K562 (cell line): ENCODE data around the gene EHBP1L1. TPM values are rescaled to one million over a fixed set of nuclear protein-coding genes. Genes with fewer than 3 reads are reported as not detected.

Source experiments
- ATAC-seq: fragments of 200-7000 bp; cut with Tn5 transposase; 3 replicates; pipeline ENCODE4 v1.9.1; 2020; ENCODE audit warnings: moderate library complexity
- BruUV-seq: library from RNA; stranded (reverse); fragments of 400-500 nt; replicated peaks from 2 replicates; lab custom pipeline; 2021; lab: Mats Ljungman, UMichigan
- CTCF ChIA-PET: fragments of 300-600 bp; formaldehyde crosslinking; extraction: SDS; loops from one replicate; lab custom pipeline; 2021; ENCODE audit warnings: low intra/inter-chr PET ratio; lab: Yijun Ruan, JAX
- POLR2A ChIA-PET: fragments of 300-600, 350-650 bp; sonication (Branson Sonifier 250); formaldehyde crosslinking; extraction: SDS; loops from one replicate; lab custom pipeline; 2021; ENCODE audit warnings: antibody characterized with exemption, inconsistent platforms; lab: Yijun Ruan, JAX
- DNase-seq, 4 experiments: peaks; one replicate each; pipeline versions ENCODE4 v3.0.0 to v3.0.0-alpha.2; 2011 to 2018; ENCODE audit warnings: low spot score in 3 of 4, mixed read lengths in 3 of 4; ENCODE audit errors: extremely low read depth in 1 of 4
- FAIRE-seq: peaks from 2 replicates; lab custom pipeline; 2011; peaks lifted over from hg19 to GRCh38; lab: Jason Lieb, UNC
- H2AFZ ChIP-seq: 2 replicates; pipeline ENCODE4 v1.6.0; 2011; ENCODE audit warnings: low read depth, low read length, control low read depth, inconsistent platforms
- H3K27ac ChIP-seq: fragments of 200-600 bp; 3 replicates; pipeline ENCODE4 v1.8.0; 2011; ENCODE audit warnings: low read depth, mild to moderate bottlenecking, control low read depth, inconsistent platforms, low read length, moderate library complexity, mixed read lengths; ENCODE audit errors: extremely low read depth
- H3K27me3 ChIP-seq, 2 experiments: fragments of 300-600 bp in 1 of 2; 2 replicates in 1 of 2; 3 replicates in 1 of 2; pipeline versions ENCODE4 v1.6.0 to v1.8.0; 2011; ENCODE audit warnings: inconsistent platforms in 2 of 2, low read length in 2 of 2, mild to moderate bottlenecking in 1 of 2, mixed read lengths in 1 of 2, moderate library complexity in 1 of 2; ENCODE audit not compliant: control insufficient read depth in 2 of 2, insufficient read depth in 2 of 2
- H3K36me3 ChIP-seq: fragments of 300-600 bp; 3 replicates; pipeline ENCODE4 v1.8.0; 2011; ENCODE audit warnings: mild to moderate bottlenecking, low read length, inconsistent platforms; ENCODE audit not compliant: control insufficient read depth, insufficient read depth
- H3K4me1 ChIP-seq, 2 experiments: fragments of 200-600 bp in 1 of 2; replicated peaks in 1 of 2; 2 replicates in 1 of 2; 3 replicates in 1 of 2; pipeline versions ENCODE4 v1.5.1 to v1.8.0; 2011; ENCODE audit warnings: inconsistent platforms in 2 of 2, low read length in 2 of 2, mild to moderate bottlenecking in 1 of 2, mixed read lengths in 1 of 2, moderate library complexity in 1 of 2; ENCODE audit not compliant: control insufficient read depth in 2 of 2, insufficient read depth in 2 of 2
- H3K4me2 ChIP-seq: 2 replicates; pipeline ENCODE4 v1.6.1; 2011; ENCODE audit warnings: low read length, control low read depth, inconsistent platforms, mixed read lengths; ENCODE audit not compliant: insufficient read depth
- H3K4me3 ChIP-seq: fragments of 200-600 bp; sonication (generic), shearing (Covaris generic); 2 replicates; pipeline ENCODE4 v1.5.1; 2016; ENCODE audit warnings: control low read depth, inconsistent platforms
- H3K79me2 ChIP-seq: fragments of 200-600 bp; 3 replicates; pipeline ENCODE4 v1.8.0; 2011; ENCODE audit warnings: low read length, inconsistent platforms; ENCODE audit not compliant: control insufficient read depth, insufficient read depth
- H3K9ac ChIP-seq, 2 experiments: 2 replicates each; pipeline versions ENCODE4 v1.6.0 to v1.6.1; 2011; ENCODE audit warnings: low read depth in 2 of 2, low read length in 2 of 2, control low read depth in 1 of 2, inconsistent platforms in 1 of 2, mild to moderate bottlenecking in 1 of 2, mixed read lengths in 1 of 2; ENCODE audit not compliant: insufficient read depth in 1 of 2
- H3K9me1 ChIP-seq: one replicate; pipeline ENCODE4 v1.6.0; 2011; ENCODE audit warnings: inconsistent platforms, mild to moderate bottlenecking, low read length, moderate library complexity; ENCODE audit not compliant: control insufficient read depth, insufficient read depth
- H3K9me3 ChIP-seq: replicated peaks from 2 replicates; pipeline ENCODE4 v1.5.1; 2011; ENCODE audit warnings: low read depth, low read length, inconsistent platforms; ENCODE audit not compliant: control insufficient read depth, insufficient read depth
- H4K20me1 ChIP-seq: replicated peaks from 2 replicates; pipeline ENCODE4 v1.6.1; 2011; ENCODE audit warnings: low read length, inconsistent platforms, mixed read lengths; ENCODE audit not compliant: control insufficient read depth, insufficient read depth
- CBX8 ChIP-seq: fragments of 200-600 bp; sonication (generic); IDR thresholded peaks from 2 replicates; pipeline ENCODE4 v1.6.1; 2012; ENCODE audit warnings: borderline replicate concordance, mixed run types, low read depth, mild to moderate bottlenecking, moderate library complexity, mixed read lengths, low read length, control low read depth, inconsistent platforms; ENCODE audit not compliant: poor library complexity, severe bottlenecking; ENCODE audit errors: extremely low read depth
- POLR2G ChIP-seq: fragments of 200-400 bp; formaldehyde crosslinking; IDR thresholded peaks from 2 replicates; pipeline ENCODE4 v1.6.1; 2017; ENCODE audit warnings: low read depth, mild to moderate bottlenecking, antibody characterized with exemption, low read length, moderate library complexity
- RNF2 ChIP-seq: sonication (generic); IDR thresholded peaks from 2 replicates; pipeline ENCODE4 v1.6.1; 2016
- WGBS: fragments of 100-300 bp; shearing (Covaris generic); methylation state at CpG from one replicate; pipeline ENCODE4 v1.1.6; 2016; ENCODE audit warnings: low coverage, mixed read lengths; ENCODE audit not compliant: insufficient coverage; ENCODE audit errors: missing lambda C conversion rate; 5-methylcytosine and 5-hydroxymethylcytosine counted together
- in situ Hi-C: fragments of 300-500 bp; cut with MboI; formaldehyde crosslinking; loops from 4 replicates; pipeline ENCODE4 v1.15.0; 2018; ENCODE audit warnings: inconsistent platforms, mixed read lengths
- intact Hi-C: fragments of 100-400 bp; cut with micrococcal nuclease; formaldehyde crosslinking; loops from 2 replicates; pipeline ENCODE4 v1.14.2; 2022
- polyA plus RNA-seq, 8 experiments: library from polyadenylated mRNA; depleted of rRNA in 4 of 8; stranded (reverse) in 5 of 8; unstranded in 3 of 8; fragments of >200 nt; fragmentation: Nextera tagmentation in 2 of 8; fragmentation: Illumina TruSeq in 1 of 8; extraction: Ambion mirVana in 2 of 8; extraction: Trizol in 1 of 8; gene quantifications; 2 replicates each; pipeline versions ENCODE4 v1.2.1 to v1.2.3, GENCODE V29; 2011 to 2014; ENCODE audit warnings: inconsistent platforms in 1 of 8, missing spikeins in 1 of 8
- total RNA-seq, 7 experiments: library from RNA; depleted of rRNA in 6 of 7; stranded (reverse); fragments of >200 nt in 6 of 7; fragmentation: Illumina TruSeq in 2 of 7; extraction: Trizol in 2 of 7; gene quantifications; 2 replicates each; pipeline versions ENCODE4 v1.2.1 to v1.2.3, GENCODE V29; 2011 to 2021; ENCODE audit warnings: low replicate concordance in 1 of 7
- TF ChIP-seq, protein P1 (sequence below): fragments of 450-650 bp; IDR thresholded peaks from 2 replicates; pipeline ENCODE4 v1.7.0; 2016; ENCODE audit warnings: borderline replicate concordance

EHBP1L1 gene
- total and polyA plus RNA-seq, 9 of the 15 experiments (the other 6 are each of a cell fraction or from before 2014, with no cell fraction given), result 0.03 to 87.1 (median 26.3) TPM

DNA sequence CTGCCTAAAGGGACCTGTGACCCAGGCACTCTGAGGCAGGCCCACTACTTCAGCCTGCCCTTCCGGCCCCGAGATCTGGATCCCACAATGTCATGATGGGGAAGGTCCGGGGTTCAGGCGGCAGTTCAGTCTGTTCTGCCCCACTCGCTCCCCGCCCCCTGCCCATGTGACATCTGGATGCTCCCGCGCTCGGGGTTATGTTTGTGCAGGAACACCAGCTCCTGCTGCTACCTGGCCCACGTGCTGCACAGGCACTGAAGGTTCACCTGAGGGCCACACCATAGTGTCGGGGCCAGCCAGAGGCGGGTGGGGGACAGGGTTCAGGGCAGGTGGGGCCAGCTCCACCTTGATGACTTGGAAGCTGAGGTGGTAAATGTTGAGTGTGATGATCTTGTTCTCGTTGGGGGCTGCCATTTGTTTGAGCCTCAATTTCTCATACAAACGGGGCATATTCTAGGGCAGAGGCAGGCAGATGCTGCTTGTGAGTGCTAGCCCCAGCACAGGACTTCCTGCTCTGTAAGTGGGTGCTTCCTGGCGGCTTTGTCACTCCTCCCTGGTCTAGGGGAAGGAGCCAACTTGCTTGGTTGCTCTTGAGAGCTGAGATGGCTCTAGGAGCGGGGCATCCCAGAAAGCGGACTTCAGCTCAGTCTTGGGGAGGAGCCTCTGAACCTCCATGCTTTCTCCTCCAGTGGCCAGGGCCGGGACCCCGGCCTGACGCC, 57.7 kb downstream of the EHBP1L1 start:
- Histone ChIP-seq H3K36me3 (peaks cover 83% of the 10 kb centered on the region; the same call in 2 of the 3 replicates), H3K27me3 (no peaks in the 10 kb centered on the region), H3K9ac (no peak overlapping the region; a peak in 1 of 4 replicates), H4K20me1 (peaks cover 3% of the 10 kb centered on the region; the same call in 1 of the 2 replicates), H2AFZ (no peak overlapping the region), H3K9me3 (no peaks in the 10 kb centered on the region), H3K79me2 (peaks cover 6% of the 10 kb centered on the region), H3K4me3 (no peak overlapping the region), H3K4me2 (no peak overlapping the region), H3K4me1 (peaks cover 27 to 56% of the 10 kb centered on the region in 2 experiments), H3K9me1 (peaks cover 3% of the 10 kb centered on the region), H3K27ac (no peak overlapping the region)
- TF ChIP-seq RNF2, result no peak
- CTCF ChIA-PET, result no interaction called here
- WGBS, result 82% methylated on average over 18 of the region's 20 CpGs
- ATAC-seq (no peak), DNase-seq (no peak), FAIRE-seq (no peak)
- in situ Hi-C loops (no loop called here), intact Hi-C loops (no loop called here)
- POLR2A ChIA-PET, result interaction anchor here (0.5 to 2.2 kb wide), 8 partner anchors 8 to 1568 kb away, joined by 3 to 11 read pairs (median 3); partner anchors contain the start of genes KAT5 and PCNX3
- no TSS peak for BruUV-seq

DNA sequence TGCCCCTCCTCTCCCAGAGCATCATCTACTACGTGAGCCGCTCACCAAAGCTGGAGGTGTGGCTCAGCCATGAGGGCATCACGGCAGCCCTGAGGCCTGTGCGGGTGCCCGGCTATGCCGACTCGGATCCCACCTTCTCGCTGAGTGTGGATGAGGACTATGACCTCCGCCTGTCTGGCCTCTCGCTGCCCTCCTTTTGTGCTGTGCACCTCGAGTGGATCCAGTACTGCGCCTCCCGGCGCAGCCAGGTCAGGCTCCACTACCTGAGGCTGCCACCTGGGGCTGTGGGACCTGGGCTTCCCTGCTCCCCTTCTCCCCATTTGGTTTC, 58.2 kb downstream of the EHBP1L1 start:
- intact Hi-C loops, result no loop called here
- Histone ChIP-seq H3K9me1 (peaks cover 3% of the 10 kb centered on the region), H3K4me3 (no peak overlapping the region), H2AFZ (no peak overlapping the region), H4K20me1 (peaks cover 6% of the 10 kb centered on the region; the same call in 1 of the 2 replicates), H3K9ac (no peak overlapping the region), H3K36me3 (peaks cover 78% of the 10 kb centered on the region; the same call in 2 of the 3 replicates), H3K4me2 (no peak overlapping the region), H3K27me3 (no peaks in the 10 kb centered on the region), H3K27ac (no peak overlapping the region), H3K9me3 (no peaks in the 10 kb centered on the region), H3K4me1 (peaks cover 30 to 59% of the 10 kb centered on the region in 2 experiments), H3K79me2 (peaks cover 10% of the 10 kb centered on the region)
- CTCF ChIA-PET, result no interaction called here
- FAIRE-seq (no peak), DNase-seq (no peak), ATAC-seq (no peak)
- WGBS, result 90% methylated on average over 10 of the region's 14 CpGs
- TF ChIP-seq RNF2 (no peak), CBX8 (no peak), POLR2G (0 out of 2 replicates have a peak, but pooled peaks have one; percentile 4)
- TF ChIP-seq, protein P1, sequence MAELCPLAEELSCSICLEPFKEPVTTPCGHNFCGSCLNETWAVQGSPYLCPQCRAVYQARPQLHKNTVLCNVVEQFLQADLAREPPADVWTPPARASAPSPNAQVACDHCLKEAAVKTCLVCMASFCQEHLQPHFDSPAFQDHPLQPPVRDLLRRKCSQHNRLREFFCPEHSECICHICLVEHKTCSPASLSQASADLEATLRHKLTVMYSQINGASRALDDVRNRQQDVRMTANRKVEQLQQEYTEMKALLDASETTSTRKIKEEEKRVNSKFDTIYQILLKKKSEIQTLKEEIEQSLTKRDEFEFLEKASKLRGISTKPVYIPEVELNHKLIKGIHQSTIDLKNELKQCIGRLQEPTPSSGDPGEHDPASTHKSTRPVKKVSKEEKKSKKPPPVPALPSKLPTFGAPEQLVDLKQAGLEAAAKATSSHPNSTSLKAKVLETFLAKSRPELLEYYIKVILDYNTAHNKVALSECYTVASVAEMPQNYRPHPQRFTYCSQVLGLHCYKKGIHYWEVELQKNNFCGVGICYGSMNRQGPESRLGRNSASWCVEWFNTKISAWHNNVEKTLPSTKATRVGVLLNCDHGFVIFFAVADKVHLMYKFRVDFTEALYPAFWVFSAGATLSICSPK, result no peak
- BruUV-seq, result no TSS peak
- in situ Hi-C loops, result no loop called here
- POLR2A ChIA-PET, result interaction anchor here (0.5 to 1.7 kb wide), 3 partner anchors 8 to 235 kb away, joined by 3 to 4 read pairs (median 3); partner anchors contain the start of gene PCNX3
